Transverse colon (tissue), 4 donors: Measurements from ENCODE around the gene TADA2B. TPM values are rescaled to one million over a fixed set of nuclear protein-coding genes. Genes with fewer than 3 reads are reported as not detected.
A peak's percentile ranks its signal among the peaks of the same experiment; 100 is the strongest.

ENCODE experiments used
- DNase-seq: peaks from one replicate; pipeline ENCODE4 v3.0.0-alpha.2; 2019
- H3K27ac ChIP-seq, 4 donors: fragments of 200-600 bp; sonication (generic); 2 replicates each; pipeline ENCODE4 v1.5.1; 2016 to 2018; ENCODE audit warnings: inconsistent platforms in 4 of 4
- H3K27me3 ChIP-seq: fragments of 200-600 bp; sonication (generic); 2 replicates; pipeline ENCODE4 v1.5.1; 2017; ENCODE audit warnings: inconsistent platforms
- H3K36me3 ChIP-seq, 4 donors: fragments of 200-600 bp; sonication (generic); 2 replicates each; pipeline ENCODE4 v1.5.1; 2017 to 2019; ENCODE audit warnings: inconsistent platforms in 4 of 4
- H3K4me1 ChIP-seq, 4 donors: fragments of 200-600 bp; sonication (generic); 2 replicates each; pipeline ENCODE4 v1.5.1; 2017 to 2020; ENCODE audit warnings: inconsistent platforms in 4 of 4
- H3K4me3 ChIP-seq, 4 donors: fragments of 200-600 bp; sonication (generic); 1 replicate in 1 of 4; 2 replicates in 3 of 4; pipeline versions ENCODE4 v1.5.1 to v1.6.1; 2017 to 2019; ENCODE audit warnings: inconsistent platforms in 4 of 4
- H3K9me3 ChIP-seq, 2 donors: fragments of 200-600 bp; sonication (generic); 2 replicates each; pipeline ENCODE4 v1.5.1; 2017 to 2019; ENCODE audit warnings: inconsistent platforms in 2 of 2
- CTCF ChIP-seq, 5 experiments: fragments of 200-600 bp in 3 of 5; fragments of 450-650 bp in 2 of 5; sonication (generic) in 3 of 5; IDR thresholded peaks; 1 replicate in 2 of 5; 2 replicates in 3 of 5; pipeline ENCODE4 v1.5.1; 2016 to 2017; ENCODE audit warnings: antibody characterized with exemption in 5 of 5, inconsistent platforms in 3 of 5, mild to moderate bottlenecking in 2 of 5, moderate library complexity in 1 of 5
- EP300 ChIP-seq: sonication (generic); formaldehyde crosslinking; IDR thresholded peaks from one replicate; pipeline ENCODE4 v1.6.1; 2017; ENCODE audit warnings: antibody characterized with exemption, low read depth
- POLR2A ChIP-seq: fragments of 450-650 bp; IDR thresholded peaks from one replicate; pipeline ENCODE4 v1.6.1; 2016; ENCODE audit warnings: antibody characterized with exemption, mild to moderate bottlenecking, moderate library complexity
- POLR2AphosphoS5 ChIP-seq, 3 donors: sonication (generic); formaldehyde crosslinking; IDR thresholded peaks; one replicate each; pipeline ENCODE4 v1.6.1; 2016; ENCODE audit warnings: antibody characterized with exemption in 3 of 3
- WGBS, 2 donors: methylation state at CpG; one replicate each; pipeline ENCODE4 v1.1.5; 2018; ENCODE audit warnings: low coverage in 1 of 2; 5-methylcytosine and 5-hydroxymethylcytosine counted together
- in situ Hi-C, 4 donors: fragments of 200-750 bp; cut with MboI; loops; one replicate each; pipeline versions ENCODE4 v1.15.0 to v1.15.1; 2017; ENCODE audit warnings: low sequenced_read_pairs in 3 of 4, low pct_ligation_motif_present in 1 of 4, low pct_unique_long_range_greater_than_20kb in 1 of 4
- intact Hi-C: fragments of 100-400 bp; cut with DNase I; formaldehyde crosslinking; loops from one replicate; pipeline ENCODE4 v1.15.1; 2023; ENCODE audit warnings: low total_unique reads
- total RNA-seq, 4 donors: library from RNA; depleted of rRNA; stranded (reverse); fragments of >200 nt; gene quantifications; one replicate each; pipeline ENCODE4 v1.1.0, GENCODE V29; 2016

TADA2B gene
- total RNA-seq, 4 donors from 2014 or later, result 18.7 to 31.8 (median 27.4) TPM

- Histone ChIP-seq H3K36me3 (peaks cover 0 to 13% (median 6%) of the 10 kb centered on the region in 4 donors), H3K4me3 (peak overlapping the region in 1 of 4 donors; percentile 80), H3K27me3 (no peaks in the 10 kb centered on the region), H3K9me3 (no peaks in the 10 kb centered on the region), H3K4me1 (peaks cover 18 to 32% (median 22%) of the 10 kb centered on the region in 4 donors), H3K27ac (no peak overlapping the region)
- no peak for TF ChIP-seq CTCF (IDR thresholded peaks at IDR 0.05)
- 88 to 95% methylated on average over 11 of the region's 11 CpGs for WGBS, 2 donors
- intact Hi-C loops (loop anchor here (5.0 kb wide), 1 partner anchor 154 kb away; no protein-coding TSS in a partner anchor), in situ Hi-C loops (loop anchor here in 2 of 4 donors (25.0 kb wide), 3 partner anchors 179 to 354 kb away; partner anchors contain the start of genes BLOC1S4 (in 1 of the 2) and MRFAP1L1 (in 1 of the 2))
- no peak for DNase-seq
These were observed 22.8 kb downstream of the TADA2B start for GRCh38 chr4:7066006-7066405.

- WGBS, 2 donors, result 63 to 100% methylated on average over 1 to 4 of the region's 4 CpGs
- H3K27ac ChIP-seq, result peak overlapping the region in 2 of 4 donors; percentile 91 to 94
- intact Hi-C loops (loop anchor here (5.0 kb wide), 1 partner anchor 154 kb away; no protein-coding TSS in a partner anchor), in situ Hi-C loops (loop anchor here in 2 of 4 donors (25.0 kb wide), 3 partner anchors 179 to 354 kb away; partner anchors contain the start of genes BLOC1S4 (in 1 of the 2) and MRFAP1L1 (in 1 of the 2))
- H3K4me3 ChIP-seq, result peak overlapping the region in 2 of 4 donors; percentile 79 to 80
- no peak for TF ChIP-seq POLR2A
- no peak for TF ChIP-seq CTCF (IDR thresholded peaks at IDR 0.05)
- no peak for TF ChIP-seq EP300
- no peak for TF ChIP-seq POLR2AphosphoS5 (IDR thresholded peaks at IDR 0.05)
- no peaks in the 10 kb centered on the region for H3K9me3 ChIP-seq
- peaks cover 18 to 32% (median 22%) of the 10 kb centered on the region in 4 donors for H3K4me1 ChIP-seq
- no peaks in the 10 kb centered on the region for H3K27me3 ChIP-seq
- peaks cover 0 to 8% (median 3%) of the 10 kb centered on the region in 4 donors for H3K36me3 ChIP-seq
- peak; percentile 5 for DNase-seq
These were observed 23.3 kb downstream of the TADA2B start for GRCh38 chr4:7066493-7066892.

- H3K27me3 ChIP-seq, result no peaks in the 10 kb centered on the region
- H3K9me3 ChIP-seq, result no peaks in the 10 kb centered on the region
- DNase-seq, result no peak
- peak overlapping the region; percentile 88 to 96 (median 92) for H3K27ac ChIP-seq
- 0 to 1% methylated on average over 4 to 13 of the region's 13 CpGs for WGBS, 2 donors
- TF ChIP-seq EP300 (no peak), CTCF (IDR thresholded peaks at IDR 0.05) (no peak), POLR2A (no peak), POLR2AphosphoS5 (IDR thresholded peaks at IDR 0.05) (no peak)
- intact Hi-C loops (loop anchor here (5.0 kb wide), 1 partner anchor 155 kb away; no protein-coding TSS in a partner anchor), in situ Hi-C loops (loop anchor here in 2 of 4 donors (25.0 kb wide), 3 partner anchors 180 to 355 kb away; partner anchors contain the start of genes BLOC1S4 (in 1 of the 2) and MRFAP1L1 (in 1 of the 2))
- peak overlapping the region; percentile 79 to 92 (median 85) for H3K4me3 ChIP-seq
- H3K4me1 ChIP-seq, result peaks cover 18 to 32% (median 22%) of the 10 kb centered on the region in 4 donors
- peaks cover 0 to 7% (median 1%) of the 10 kb centered on the region in 4 donors for H3K36me3 ChIP-seq
These were observed 23.9 kb downstream of the TADA2B start for GRCh38 chr4:7067126-7067451.

GRCh38 chr4:7067452-7068278 is 24.5 kb downstream of the TADA2B start, which contains the start of gene GRPEL1:
Gene GRPEL1, minus strand, starts transcription at chr4:7068064. Its CDS starts 32 bp downstream, at chr4:7068032.
- Histone ChIP-seq H3K9me3 (no peaks in the 10 kb centered on the region), H3K4me3 (peak within 1 kb of the TSS; percentile 79 to 92 (median 85)), H3K4me1 (peaks cover 18 to 32% (median 22%) of the 10 kb centered on the region in 4 donors), H3K36me3 (peaks cover 0 to 7% (median 1%) of the 10 kb centered on the region in 4 donors), H3K27me3 (no peaks in the 10 kb centered on the region), H3K27ac (peak within 1 kb of the TSS; percentile 88 to 96 (median 92))
- in situ Hi-C loops (loop anchor here in 2 of 4 donors (25.0 kb wide), 3 partner anchors 180 to 355 kb away; partner anchors contain the start of genes BLOC1S4 (in 1 of the 2) and MRFAP1L1 (in 1 of the 2)), intact Hi-C loops (loop anchor here (5.0 kb wide), 1 partner anchor 155 kb away; no protein-coding TSS in a partner anchor)
- 1% methylated on average over 78 of the region's 81 CpGs; no CpG with 5 or more reads in 1 of the 2 donors for WGBS, 2 donors
- peak; percentile 100 for DNase-seq
- no peak for TF ChIP-seq EP300
- peak; percentile 98 for TF ChIP-seq POLR2A
- peak; percentile 99 to 100 (median 100) for TF ChIP-seq POLR2AphosphoS5 (IDR thresholded peaks at IDR 0.05)
